GM12891 (cell line): ENCODE results near the gene COX5A.

Experiments
- PAX5 ChIP-seq: IDR thresholded peaks from 2 replicates; pipeline ENCODE4 v1.6.1; 2011; ENCODE audit warnings: low read length, moderate library complexity, mild to moderate bottlenecking; ENCODE audit not compliant: insufficient read depth, severe bottlenecking
- POLR2A ChIP-seq: IDR thresholded peaks from 2 replicates; pipeline ENCODE4 v1.6.1; 2011; ENCODE audit warnings: low read depth, low read length, control low read depth
- POLR2AphosphoS5 ChIP-seq: IDR thresholded peaks from 2 replicates; pipeline ENCODE4 v1.6.1; 2011; ENCODE audit warnings: low read depth, low read length, control low read depth
- POU2F2 ChIP-seq: IDR thresholded peaks from 2 replicates; pipeline ENCODE4 v1.6.1; 2011; ENCODE audit warnings: low read depth, mild to moderate bottlenecking, control low read depth, low read length, moderate library complexity
- TAF1 ChIP-seq: IDR thresholded peaks from 2 replicates; pipeline ENCODE4 v1.6.1; 2011; ENCODE audit warnings: low read depth, low read length, control low read depth

DNA sequence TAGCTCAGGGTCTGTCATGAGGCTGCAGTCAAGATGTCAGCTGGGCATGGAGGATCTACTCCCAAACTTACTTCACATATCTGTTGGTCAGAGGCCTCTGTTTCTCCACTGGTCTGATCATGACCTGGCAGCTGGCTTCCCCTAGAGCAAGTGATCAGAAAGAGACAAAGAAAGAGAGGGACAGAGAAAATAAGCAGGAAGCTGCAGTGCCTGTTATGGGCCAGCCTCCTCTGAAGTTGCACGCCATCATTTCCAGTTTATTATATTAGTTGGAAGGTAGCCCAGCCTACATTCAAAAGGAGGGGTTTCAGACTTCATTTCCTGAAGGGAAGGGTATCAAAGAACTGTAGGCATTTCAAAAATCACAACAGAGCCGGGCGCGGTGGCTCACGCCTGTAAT, 23.7 kb upstream of the COX5A start:
- TF ChIP-seq POLR2A (no peak), TAF1 (no peak), POLR2AphosphoS5 (no peak), PAX5 (no peak), POU2F2 (no peak)
